ENCODE measurements around the gene ACOT7. TPM values are rescaled to one million over a fixed set of nuclear protein-coding genes. Genes with fewer than 3 reads are reported as not detected.
"Not testable (repeated sequence)": the region's sequence is repeated elsewhere in the genome, so short reads cannot be mapped to it uniquely, and the experiment has no call there.

ACOT7 gene
- total RNA-seq, 2 donors from 2014 or later, result 6.6 to 10.7 TPM

DNA sequence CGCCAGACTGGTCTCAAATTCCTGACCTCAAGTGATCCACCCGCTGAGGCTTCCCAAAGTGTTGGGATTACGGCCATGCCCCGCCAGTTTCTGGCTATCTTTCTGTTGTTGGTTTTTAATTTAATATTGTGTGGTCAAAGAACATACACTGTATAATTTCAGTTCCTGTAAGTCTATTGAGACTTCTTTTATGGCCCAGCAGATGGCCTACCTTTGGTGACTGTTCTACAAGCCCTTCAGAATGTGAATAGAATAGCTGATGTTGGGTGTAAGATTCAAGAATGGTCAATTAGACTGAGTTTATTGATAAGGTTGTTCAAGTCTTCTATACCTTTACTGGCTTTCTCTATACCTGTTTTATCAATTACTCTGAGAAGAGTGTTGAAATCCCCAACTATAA is 15.5 kb upstream of the ACOT7 start:
- H3K4me1 ChIP-seq, result no peaks in the 10 kb centered on the region
- no peaks in the 10 kb centered on the region for H3K27me3 ChIP-seq
- DNase-seq (ENCODE audit: low spot score), result no peak
- no peaks in the 10 kb centered on the region for H3K9me3 ChIP-seq
- no peak for TF ChIP-seq CTCF (IDR thresholded peaks at IDR 0.05)
- H3K27ac ChIP-seq, result no peak overlapping the region
- no peaks in the 10 kb centered on the region for H3K36me3 ChIP-seq
- H3K4me3 ChIP-seq, result no peak overlapping the region

- Histone ChIP-seq H3K4me1 (no peaks in the 10 kb centered on the region), H3K4me3 (no peak overlapping the region), H3K36me3 (no peaks in the 10 kb centered on the region), H3K9me3 (no peaks in the 10 kb centered on the region), H3K27me3 (no peaks in the 10 kb centered on the region), H3K27ac (no peak overlapping the region)
- TF ChIP-seq CTCF (IDR thresholded peaks at IDR 0.05), result no peak
- DNase-seq (ENCODE audit: low spot score), result no peak
Measured at GRCh38 chr1:6408023-6408422, 14.5 kb upstream of the ACOT7 start.

DNA sequence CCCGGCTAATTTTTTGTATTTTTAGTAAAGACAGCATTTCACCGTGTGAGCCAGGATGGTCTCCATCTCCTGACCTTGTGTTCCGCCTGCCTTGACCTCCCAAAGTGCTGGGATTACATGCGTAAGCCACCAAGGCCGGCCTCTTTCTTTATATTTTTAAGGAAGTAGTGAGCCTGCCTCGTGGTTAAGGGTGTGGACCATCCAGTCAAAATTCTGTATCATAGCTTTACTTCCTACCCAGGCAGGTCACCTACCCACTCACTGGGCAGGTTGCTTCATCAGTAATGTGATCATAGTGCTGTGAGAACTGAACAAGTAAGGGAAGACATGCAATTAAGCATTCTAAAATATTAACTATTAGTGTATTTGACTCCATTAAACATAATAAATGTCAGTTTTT is 8.1 kb upstream of the ACOT7 start:
- no peak for TF ChIP-seq CTCF (IDR thresholded peaks at IDR 0.05)
- Histone ChIP-seq H3K36me3 (no peaks in the 10 kb centered on the region), H3K27ac (no peak overlapping the region), H3K9me3 (no peaks in the 10 kb centered on the region), H3K27me3 (no peaks in the 10 kb centered on the region), H3K4me3 (no peak overlapping the region), H3K4me1 (no peaks in the 10 kb centered on the region)
- DNase-seq (ENCODE audit: low spot score), result no peak

DNA sequence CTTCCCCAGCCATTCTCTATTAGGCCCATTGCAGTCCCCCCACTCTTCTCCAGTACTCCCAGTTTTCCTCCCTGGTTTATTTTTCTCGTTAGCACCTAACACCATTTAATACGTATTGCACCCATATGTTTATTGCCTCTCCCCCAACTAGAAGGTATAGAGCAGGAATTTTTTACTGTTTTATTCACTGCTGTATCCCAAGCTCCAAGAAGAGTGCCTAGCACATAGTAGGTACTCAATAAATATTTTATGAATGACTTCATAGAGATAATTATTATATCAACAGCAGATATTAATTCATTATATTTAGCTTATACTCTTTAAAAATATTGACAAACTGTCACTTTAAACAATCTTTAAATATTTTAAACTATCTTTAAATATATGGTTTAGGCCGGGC is 5.7 kb upstream of the ACOT7 start:
- Histone ChIP-seq H3K27ac (no peak overlapping the region), H3K9me3 (no peaks in the 10 kb centered on the region), H3K36me3 (no peaks in the 10 kb centered on the region), H3K4me3 (no peak overlapping the region), H3K27me3 (no peaks in the 10 kb centered on the region), H3K4me1 (peaks cover 0 to under 1% of the 10 kb centered on the region in 2 donors)
- no peak for TF ChIP-seq CTCF (IDR thresholded peaks at IDR 0.05)
- no peak for DNase-seq (ENCODE audit: low spot score)

DNA sequence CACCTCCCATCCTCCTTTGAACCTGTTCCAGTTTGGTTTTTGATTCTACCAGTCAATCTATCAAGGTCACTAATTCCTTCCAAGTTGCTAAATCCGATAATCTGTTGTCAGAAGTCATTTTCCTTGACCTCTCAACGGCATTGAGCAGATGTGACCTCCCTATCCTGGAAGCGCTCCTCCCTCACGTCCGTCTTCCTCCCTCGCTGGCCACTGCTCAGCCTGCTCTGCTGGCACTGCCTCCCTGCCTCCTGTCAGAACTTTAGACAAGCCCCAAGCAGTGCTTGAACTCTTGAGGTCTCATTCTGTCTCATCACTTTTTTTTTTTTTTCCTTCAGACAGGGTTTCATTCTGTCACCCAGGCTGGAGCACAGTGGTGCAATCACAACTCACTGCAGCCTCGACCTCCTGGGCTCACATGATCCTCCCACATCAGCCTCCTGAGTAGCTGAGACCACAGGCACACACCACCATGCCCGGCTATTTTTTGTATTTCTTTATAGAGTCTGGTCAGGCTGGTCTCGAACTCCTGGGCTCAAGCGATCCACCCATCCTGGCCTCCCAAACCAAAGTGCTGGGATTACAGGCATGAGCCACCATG is 4.4 kb upstream of the ACOT7 start:
- H3K9me3 ChIP-seq, result no peaks in the 10 kb centered on the region
- H3K4me3 ChIP-seq, result no peak overlapping the region
- TF ChIP-seq CTCF (IDR thresholded peaks at IDR 0.05), result no peak
- H3K27me3 ChIP-seq, result no peaks in the 10 kb centered on the region
- no peaks in the 10 kb centered on the region for H3K36me3 ChIP-seq
- no peak overlapping the region for H3K27ac ChIP-seq
- H3K4me1 ChIP-seq, result peaks cover 0 to 5% of the 10 kb centered on the region in 2 donors
- DNase-seq (ENCODE audit: low spot score), result no peak

- Histone ChIP-seq H3K27me3 (no peaks in the 10 kb centered on the region), H3K27ac (no peak overlapping the region), H3K9me3 (no peaks in the 10 kb centered on the region), H3K36me3 (no peaks in the 10 kb centered on the region), H3K4me1 (peaks cover 0 to 14% of the 10 kb centered on the region in 2 donors), H3K4me3 (no peak overlapping the region)
- TF ChIP-seq CTCF (IDR thresholded peaks at IDR 0.05), result no peak
- no peak for DNase-seq (ENCODE audit: low spot score)
Measured at GRCh38 chr1:6396998-6397397, 3.4 kb upstream of the ACOT7 start.

DNA sequence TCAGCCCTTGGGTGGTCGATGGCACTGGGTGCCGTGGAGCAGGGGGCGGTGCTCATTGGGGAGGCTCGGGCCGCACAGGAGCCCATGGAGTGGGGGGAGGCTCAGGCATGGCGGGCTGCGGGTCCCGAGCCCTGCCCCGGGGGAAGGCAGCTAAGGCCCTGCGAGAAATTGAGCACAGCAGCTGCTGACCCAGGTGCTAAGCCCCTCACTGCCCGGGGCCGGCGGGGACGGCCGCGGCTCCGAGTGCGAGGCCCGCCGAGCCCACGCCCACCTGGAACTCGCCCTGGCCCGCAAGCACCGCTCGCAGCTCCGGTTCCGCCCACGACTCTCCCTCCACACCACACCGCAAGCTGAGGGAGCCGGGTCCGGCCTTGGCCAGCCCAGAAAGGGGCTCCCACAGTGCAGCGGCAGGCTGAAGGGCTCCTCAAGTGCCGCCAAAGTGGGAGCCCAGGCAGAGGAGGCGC is 2.2 kb upstream of the ACOT7 start:
- H3K4me3 ChIP-seq; H3K9me3 ChIP-seq; H3K36me3 ChIP-seq; DNase-seq (ENCODE audit: low spot score); H3K27me3 ChIP-seq; H3K27ac ChIP-seq: not testable (repeated sequence)
- peaks cover 0 to 18% of the 10 kb centered on the region in 2 donors for H3K4me1 ChIP-seq

- H3K4me1 ChIP-seq, result peaks cover 0 to 18% of the 10 kb centered on the region in 2 donors
- H3K27me3 ChIP-seq, H3K27ac ChIP-seq: not testable (repeated sequence)
Measured at GRCh38 chr1:6395130-6395529, 1.6 kb upstream of the ACOT7 start.

More at GRCh38 chr1:6395130-6395529, 1.6 kb upstream of the ACOT7 start:
- H3K9me3 ChIP-seq; H3K36me3 ChIP-seq; DNase-seq (ENCODE audit: low spot score); H3K4me3 ChIP-seq: not testable (repeated sequence)
